HG03159 (cell line): ENCODE results near the gene S1PR5.
"Not testable (repeated sequence)": the region's sequence is repeated elsewhere in the genome, so short reads cannot be mapped to it uniquely, and the experiment has no call there.

Experiments used
- ATAC-seq: cut with Tn5 transposase; IDR thresholded peaks from one replicate; pipeline ENCODE4 v1.9.1; 2021; ENCODE audit warnings: mild to moderate bottlenecking, moderate library complexity; ENCODE audit not compliant: unreplicated experiment

Gene S1PR5

GRCh38 chr19:10517361-10517759, at the start of gene S1PR5:
S1PR5 (minus strand) TSS chr19:10517447; CDS start chr19:10515011, 2,436 bp downstream.
- ATAC-seq = no peak

- no peak for ATAC-seq
Measured at GRCh38 chr19:10566658-10567410, 49.6 kb upstream of the S1PR5 start.

- no peak for ATAC-seq
Measured at GRCh38 chr19:10566408-10566657, 49.1 kb upstream of the S1PR5 start.

- ATAC-seq = peak; percentile 44
Measured at GRCh38 chr19:10565567-10566407, 48.5 kb upstream of the S1PR5 start, which contains the start of gene KRI1. KRI1 (minus strand) TSS chr19:10566010; CDS start chr19:10565999, 11 bp downstream.

- ATAC-seq = no peak
Measured at GRCh38 chr19:10565028-10565566, 47.9 kb upstream of the S1PR5 start.

GRCh38 chr19:10562609-10563008, 45.4 kb upstream of the S1PR5 start:
- no peak for ATAC-seq

- ATAC-seq = no peak
Measured at GRCh38 chr19:10560154-10560553, 42.9 kb upstream of the S1PR5 start.

- no peak for ATAC-seq
Measured at GRCh38 chr19:10557603-10558197, 40.5 kb upstream of the S1PR5 start.

GRCh38 chr19:10555610-10555973, 38.3 kb upstream of the S1PR5 start:
- no peak for ATAC-seq

- no peak for ATAC-seq
Measured at GRCh38 chr19:10554760-10555609, 37.7 kb upstream of the S1PR5 start.

GRCh38 chr19:10553943-10554381, 36.7 kb upstream of the S1PR5 start:
- ATAC-seq = peak; percentile 57

- ATAC-seq = no peak
Measured at GRCh38 chr19:10553087-10553667, 35.9 kb upstream of the S1PR5 start.

GRCh38 chr19:10552510-10553053, 35.3 kb upstream of the S1PR5 start:
- no peak for ATAC-seq

- ATAC-seq = no peak
Measured at GRCh38 chr19:10551698-10552301, 34.6 kb upstream of the S1PR5 start.

- not testable (repeated sequence) for ATAC-seq
Measured at GRCh38 chr19:10551006-10551405, 33.8 kb upstream of the S1PR5 start.

GRCh38 chr19:10550336-10550735, 33.1 kb upstream of the S1PR5 start:
- ATAC-seq = no peak

- ATAC-seq = no peak
Measured at GRCh38 chr19:10549733-10550132, 32.5 kb upstream of the S1PR5 start.

GRCh38 chr19:10548746-10549276, 31.6 kb upstream of the S1PR5 start:
- no peak for ATAC-seq

GRCh38 chr19:10546817-10547216, 29.6 kb upstream of the S1PR5 start:
- no peak for ATAC-seq
